Measurements from ENCODE around the gene HNRNPH2.

The HNRNPH2 gene, protein sequence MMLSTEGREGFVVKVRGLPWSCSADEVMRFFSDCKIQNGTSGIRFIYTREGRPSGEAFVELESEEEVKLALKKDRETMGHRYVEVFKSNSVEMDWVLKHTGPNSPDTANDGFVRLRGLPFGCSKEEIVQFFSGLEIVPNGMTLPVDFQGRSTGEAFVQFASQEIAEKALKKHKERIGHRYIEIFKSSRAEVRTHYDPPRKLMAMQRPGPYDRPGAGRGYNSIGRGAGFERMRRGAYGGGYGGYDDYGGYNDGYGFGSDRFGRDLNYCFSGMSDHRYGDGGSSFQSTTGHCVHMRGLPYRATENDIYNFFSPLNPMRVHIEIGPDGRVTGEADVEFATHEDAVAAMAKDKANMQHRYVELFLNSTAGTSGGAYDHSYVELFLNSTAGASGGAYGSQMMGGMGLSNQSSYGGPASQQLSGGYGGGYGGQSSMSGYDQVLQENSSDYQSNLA

DNA sequence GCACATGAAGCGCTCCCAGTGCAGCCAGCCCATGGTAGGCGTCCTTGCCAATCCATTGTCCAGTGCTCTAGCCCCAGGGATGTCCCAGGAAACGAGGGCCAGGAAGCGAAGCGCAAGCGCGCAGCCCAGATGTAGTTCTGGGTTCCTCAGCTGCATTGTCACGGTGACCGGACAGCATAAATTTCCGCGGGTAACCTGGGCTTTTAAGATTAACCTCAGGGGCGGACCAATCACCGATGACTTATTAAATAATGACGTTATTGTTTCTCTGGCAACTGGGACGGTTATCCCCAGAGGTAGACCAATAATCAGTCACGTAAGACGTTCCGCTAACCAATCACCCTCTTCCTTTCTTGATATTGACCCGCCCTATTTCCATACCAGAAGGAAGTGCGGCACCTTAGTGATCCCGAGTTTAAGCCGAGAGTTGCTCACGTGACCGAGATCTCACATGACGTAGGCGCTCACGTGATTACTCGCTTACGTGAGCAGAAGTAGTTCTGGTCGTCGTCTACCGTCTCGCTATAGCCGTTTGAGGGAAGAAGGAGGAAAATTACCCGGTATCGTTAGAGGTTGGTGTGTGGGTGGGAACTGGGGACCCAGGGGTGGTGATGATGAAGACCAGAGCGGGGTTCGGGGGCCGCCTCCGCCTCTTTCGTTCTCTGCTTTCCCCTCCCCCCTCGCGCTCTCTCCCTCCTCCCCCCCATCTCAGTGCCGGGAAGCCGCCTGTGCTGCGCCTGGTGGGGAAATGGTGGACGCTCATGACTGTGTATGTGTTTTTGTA, at the start of gene HNRNPH2, which contains the start of gene GLA:
TSS of gene HNRNPH2 (plus strand) at position 475 of the 784 bp plus-strand sequence. CDS start 3,767 bp downstream, outside the sequence.
TSS of gene GLA (minus strand) at position 178 of the 784 bp plus-strand sequence. CDS start at position 156, 22 bp downstream.
- peak; percentile 84 for DNase-seq (ENCODE audit: low spot score)
- in situ Hi-C loops (cut with MboI; ENCODE audit: low sequenced_read_pairs, unreplicated experiment), result no loop called here
- TF ChIP-seq, protein P1, sequence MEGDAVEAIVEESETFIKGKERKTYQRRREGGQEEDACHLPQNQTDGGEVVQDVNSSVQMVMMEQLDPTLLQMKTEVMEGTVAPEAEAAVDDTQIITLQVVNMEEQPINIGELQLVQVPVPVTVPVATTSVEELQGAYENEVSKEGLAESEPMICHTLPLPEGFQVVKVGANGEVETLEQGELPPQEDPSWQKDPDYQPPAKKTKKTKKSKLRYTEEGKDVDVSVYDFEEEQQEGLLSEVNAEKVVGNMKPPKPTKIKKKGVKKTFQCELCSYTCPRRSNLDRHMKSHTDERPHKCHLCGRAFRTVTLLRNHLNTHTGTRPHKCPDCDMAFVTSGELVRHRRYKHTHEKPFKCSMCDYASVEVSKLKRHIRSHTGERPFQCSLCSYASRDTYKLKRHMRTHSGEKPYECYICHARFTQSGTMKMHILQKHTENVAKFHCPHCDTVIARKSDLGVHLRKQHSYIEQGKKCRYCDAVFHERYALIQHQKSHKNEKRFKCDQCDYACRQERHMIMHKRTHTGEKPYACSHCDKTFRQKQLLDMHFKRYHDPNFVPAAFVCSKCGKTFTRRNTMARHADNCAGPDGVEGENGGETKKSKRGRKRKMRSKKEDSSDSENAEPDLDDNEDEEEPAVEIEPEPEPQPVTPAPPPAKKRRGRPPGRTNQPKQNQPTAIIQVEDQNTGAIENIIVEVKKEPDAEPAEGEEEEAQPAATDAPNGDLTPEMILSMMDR (IDR thresholded peaks at IDR 0.05; ENCODE audit: borderline replicate concordance, control extremely low read depth, extremely low read depth, insufficient read depth, missing control alignments), result no peak

DNA sequence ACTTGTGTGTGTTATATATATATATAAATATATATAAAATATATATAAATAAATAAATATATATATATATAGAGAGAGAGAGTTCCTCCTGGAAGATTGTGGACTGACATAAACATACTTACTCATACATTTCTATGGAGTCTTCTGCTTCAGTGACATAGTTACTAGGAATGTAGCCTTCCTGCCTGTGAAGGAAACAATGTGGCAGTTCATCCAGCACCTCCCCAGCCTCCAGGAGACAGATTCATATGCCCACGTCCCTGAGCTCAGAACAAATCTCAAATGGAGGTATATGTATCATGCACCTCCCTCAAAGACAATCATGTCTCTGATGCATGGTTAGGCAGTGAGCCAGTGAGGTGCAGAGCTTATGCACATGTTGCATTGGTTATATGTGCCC, 48.1 kb upstream of the HNRNPH2 start:
- TF ChIP-seq, protein P1 (IDR thresholded peaks at IDR 0.05; ENCODE audit: borderline replicate concordance, control extremely low read depth, extremely low read depth, insufficient read depth, missing control alignments), result no peak
- in situ Hi-C loops (cut with MboI; ENCODE audit: low sequenced_read_pairs, unreplicated experiment), result no loop called here
- DNase-seq (ENCODE audit: low spot score), result no peak

DNA sequence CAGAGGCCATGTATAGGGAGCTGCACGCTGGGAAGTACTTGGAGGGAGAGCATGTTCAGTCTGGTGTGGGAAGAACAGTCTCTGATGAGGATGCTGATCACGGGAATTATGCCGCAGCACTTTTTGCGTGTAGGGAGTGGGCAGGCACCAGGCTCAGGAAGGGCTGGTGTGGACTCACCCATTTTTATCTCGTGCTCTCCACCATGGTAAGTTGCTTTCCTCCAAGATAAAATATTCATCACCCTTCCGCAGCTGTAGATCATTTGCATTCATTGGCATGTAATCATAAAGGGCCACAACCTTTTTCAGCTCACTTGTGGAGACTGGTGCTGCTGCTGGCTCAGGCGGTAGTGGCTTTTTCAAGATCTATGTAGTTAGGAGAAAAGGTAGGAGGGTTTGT, 47.6 kb upstream of the HNRNPH2 start:
- TF ChIP-seq, protein P1 (IDR thresholded peaks at IDR 0.05; ENCODE audit: borderline replicate concordance, control extremely low read depth, extremely low read depth, insufficient read depth, missing control alignments), result no peak
- no peak for DNase-seq (ENCODE audit: low spot score)
- in situ Hi-C loops (cut with MboI; ENCODE audit: low sequenced_read_pairs, unreplicated experiment), result no loop called here

DNA sequence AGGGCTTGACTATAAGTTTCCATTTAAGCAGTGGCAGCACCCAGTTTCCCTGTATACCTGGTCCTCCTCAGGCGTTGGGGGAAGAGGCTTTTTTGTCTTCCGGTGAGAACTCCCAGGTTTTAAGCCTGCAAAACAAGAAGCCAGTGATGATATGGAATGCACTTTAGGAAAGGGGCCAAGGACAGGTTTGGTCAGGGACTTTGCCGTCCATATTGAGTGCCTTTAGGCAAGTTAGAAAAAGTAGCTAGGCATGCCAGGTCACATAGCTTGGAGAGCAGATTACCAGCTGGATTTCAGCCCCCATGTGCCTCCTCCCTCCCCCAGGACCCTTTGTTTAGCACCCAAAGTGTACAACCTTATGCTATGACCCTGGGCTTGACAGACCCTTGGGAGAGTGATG, 45.9 kb upstream of the HNRNPH2 start:
- DNase-seq (ENCODE audit: low spot score), result no peak
- TF ChIP-seq, protein P1 (IDR thresholded peaks at IDR 0.05; ENCODE audit: borderline replicate concordance, control extremely low read depth, extremely low read depth, insufficient read depth, missing control alignments), result no peak
- in situ Hi-C loops (cut with MboI; ENCODE audit: low sequenced_read_pairs, unreplicated experiment), result no loop called here

DNA sequence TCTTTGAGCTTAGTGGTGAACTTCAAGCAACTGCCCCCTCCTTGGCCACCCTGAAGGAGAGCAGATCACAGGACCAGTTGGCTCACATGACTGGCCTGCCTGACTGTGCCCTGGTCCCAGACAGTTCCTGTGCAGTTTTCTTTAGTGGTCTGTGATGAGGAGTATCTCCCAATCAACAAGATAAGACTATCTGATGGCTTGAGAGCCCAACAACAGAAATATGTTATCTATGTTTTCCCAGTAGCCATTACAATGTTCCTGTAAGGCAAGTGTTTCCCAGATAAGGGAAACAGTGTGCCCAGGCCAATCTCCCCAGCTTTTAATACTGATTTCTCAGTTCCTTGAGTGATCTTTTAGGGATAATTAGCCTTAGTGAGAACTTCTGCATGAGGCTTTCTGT, 45.3 kb upstream of the HNRNPH2 start:
- no peak for DNase-seq (ENCODE audit: low spot score)
- in situ Hi-C loops (cut with MboI; ENCODE audit: low sequenced_read_pairs, unreplicated experiment), result no loop called here
- TF ChIP-seq, protein P1 (IDR thresholded peaks at IDR 0.05; ENCODE audit: borderline replicate concordance, control extremely low read depth, extremely low read depth, insufficient read depth, missing control alignments), result no peak

DNA sequence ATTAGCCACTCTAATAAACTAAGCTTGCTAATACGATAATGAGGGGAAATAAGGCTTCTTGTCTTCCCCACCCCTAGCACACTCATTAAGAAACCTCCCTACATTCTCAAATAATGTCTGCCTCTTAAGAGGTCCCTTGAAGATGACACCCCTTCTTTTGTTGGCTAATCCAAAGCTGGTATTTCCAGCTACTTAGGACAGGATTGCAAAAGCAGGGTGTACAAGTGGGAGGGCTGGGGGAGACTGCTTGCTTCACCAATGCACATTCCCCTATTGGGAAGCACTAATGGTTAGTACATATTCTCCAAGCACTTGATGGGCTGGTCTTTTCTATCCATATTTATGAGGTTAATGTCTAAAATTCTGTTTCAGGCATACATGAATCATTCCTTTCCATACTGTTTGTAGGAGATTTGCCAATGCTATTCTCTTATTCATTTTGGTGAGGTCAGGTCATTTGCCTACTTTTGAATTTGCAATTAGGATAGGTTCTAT, 42.7 kb upstream of the HNRNPH2 start:
- no peak for DNase-seq (ENCODE audit: low spot score)
- TF ChIP-seq, protein P1 (IDR thresholded peaks at IDR 0.05; ENCODE audit: borderline replicate concordance, control extremely low read depth, extremely low read depth, insufficient read depth, missing control alignments), result no peak
- in situ Hi-C loops (cut with MboI; ENCODE audit: low sequenced_read_pairs, unreplicated experiment), result no loop called here
